Spleen (tissue), 11 donors: ENCODE measurements around the gene PLVAP. TPM values are rescaled to one million over a fixed set of nuclear protein-coding genes. Genes with fewer than 3 reads are reported as not detected.

ENCODE experiments used
- DNase-seq: peaks from one replicate; pipeline ENCODE4 v3.0.0-alpha.2; 2020
- H3K27ac ChIP-seq, 8 donors: fragments of 200-600 bp; sonication (generic) in 7 of 8; 1 replicate in 4 of 8; 2 replicates in 4 of 8; pipeline versions ENCODE4 v1.5.0 to v1.8.0; 2016 to 2021; ENCODE audit warnings: inconsistent platforms in 4 of 8, mild to moderate bottlenecking in 4 of 8, moderate library complexity in 1 of 8
- H3K27me3 ChIP-seq, 7 donors: fragments of 200-600 bp; sonication (generic) in 6 of 7; replicated peaks in 1 of 7; 1 replicate in 4 of 7; 2 replicates in 3 of 7; pipeline versions ENCODE4 v1.5.0 to v1.8.0; 2016 to 2021; ENCODE audit warnings: inconsistent platforms in 3 of 7, mild to moderate bottlenecking in 1 of 7
- H3K36me3 ChIP-seq, 6 donors: fragments of 200-600 bp; sonication (generic) in 5 of 6; 1 replicate in 4 of 6; 2 replicates in 2 of 6; pipeline versions ENCODE4 v1.5.0 to v1.8.0; 2016 to 2021; ENCODE audit warnings: inconsistent platforms in 2 of 6
- H3K4me1 ChIP-seq, 6 donors: fragments of 200-600 bp; sonication (generic) in 5 of 6; 1 replicate in 3 of 6; 2 replicates in 3 of 6; pipeline versions ENCODE4 v1.5.0 to v1.8.0; 2016 to 2021; ENCODE audit warnings: inconsistent platforms in 3 of 6
- H3K4me3 ChIP-seq, 8 donors: fragments of 200-600 bp; sonication (generic) in 7 of 8; 1 replicate in 4 of 8; 2 replicates in 4 of 8; pipeline versions ENCODE4 v1.5.0 to v1.8.0; 2016 to 2021; ENCODE audit warnings: inconsistent platforms in 4 of 8, mild to moderate bottlenecking in 4 of 8, moderate library complexity in 2 of 8
- H3K9me3 ChIP-seq, 8 donors: fragments of 200-600 bp; sonication (generic) in 7 of 8; 1 replicate in 4 of 8; 2 replicates in 4 of 8; pipeline versions ENCODE4 v1.5.0 to v1.8.0; 2016 to 2021; ENCODE audit warnings: inconsistent platforms in 4 of 8
- CTCF ChIP-seq, 11 experiments: fragments of 200-600 bp in 7 of 11; fragments of 450-650 bp in 4 of 11; sonication (generic) in 4 of 11; IDR thresholded peaks in 8 of 11; conservative IDR thresholded peaks in 3 of 11; 1 replicate in 7 of 11; 2 replicates in 4 of 11; pipeline versions ENCODE4 v1.4.0 to v1.8.0; 2016 to 2021; ENCODE audit warnings: antibody characterized with exemption in 11 of 11, inconsistent platforms in 4 of 11, mild to moderate bottlenecking in 1 of 11
- POLR2A ChIP-seq, 3 donors: fragments of 450-650 bp; IDR thresholded peaks; one replicate each; pipeline ENCODE4 v1.5.1; 2017; ENCODE audit warnings: antibody characterized with exemption in 3 of 3, mild to moderate bottlenecking in 1 of 3
- POLR2AphosphoS5 ChIP-seq, 3 donors: sonication (generic); formaldehyde crosslinking; IDR thresholded peaks; one replicate each; pipeline ENCODE4 v1.5.1; 2017; ENCODE audit warnings: antibody characterized with exemption in 3 of 3
- WGBS, 5 donors: extraction: QIAGEN DNeasy Blood & Tissue Kit in 3 of 5; methylation state at CpG; one replicate each; pipeline versions ENCODE4 v1.1.5 to v1.1.7; 2013 to 2018; 5-methylcytosine and 5-hydroxymethylcytosine counted together
- intact Hi-C: fragments of 100-400 bp; cut with DNase I; formaldehyde crosslinking; loops from one replicate; pipeline ENCODE4 v1.15.0; 2023; ENCODE audit warnings: low total_unique reads
- polyA plus RNA-seq, 3 donors: library from polyadenylated mRNA; stranded (reverse); fragments of 200-250 nt; gene quantifications; one replicate each; pipeline ENCODE4 v1.2.1, GENCODE V29; 2013
- total RNA-seq, 7 donors: library from RNA; depleted of rRNA in 3 of 7; stranded (reverse); fragments of >200 nt in 3 of 7; fragmentation: NEBNext Ultra II Directional in 4 of 7; extraction: Animal tissue kit (Norgen Biotek cat#: 25700) in 4 of 7; gene quantifications; one replicate each; pipeline versions ENCODE4 v1.1.0 to v1.2.1, GENCODE V29; 2016 to 2021
- donor health status: healthy with polysubstance abuse.
- donor health status: DM: no; HTN: no; CAD: no; lungs with moderate emphysema.
- donor health status: DM: no; HTN: no; CAD: no.
- donor health status: Bipolar disorder and iron deficiency.
- donor health status: healthy.
- donor health status: DM: no; HTN: no; CAD: no.
- donor health status: DM: yes; HTN: yes; CAD: no.

Gene PLVAP
- total and polyA plus RNA-seq, 10 donors = 26.6 to 555 (median 266) TPM

DNA sequence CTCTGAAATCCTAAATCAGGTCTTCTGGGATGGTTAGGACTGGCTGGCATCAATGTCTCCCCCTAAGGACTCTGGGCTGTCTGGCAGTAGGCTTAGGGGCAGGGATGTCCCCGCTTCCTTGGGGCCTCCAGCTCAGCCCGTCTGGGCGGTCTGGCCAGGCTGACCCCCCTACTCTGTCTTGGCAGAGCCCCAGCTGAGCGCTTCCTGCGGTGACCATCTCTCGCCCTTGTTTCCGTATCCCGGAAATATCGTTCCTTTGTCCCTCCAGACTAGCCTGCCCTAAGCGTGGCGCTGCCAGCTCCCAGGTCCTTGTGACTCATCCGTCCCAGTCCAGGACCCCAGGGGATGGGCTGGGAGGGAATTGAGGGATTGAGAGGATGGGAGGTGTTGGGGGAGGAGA, 28.4 kb downstream of the PLVAP start:
- H3K27me3 ChIP-seq = peaks cover 0 to 61% (median 3%) of the 10 kb centered on the region in 7 donors
- no peaks in the 10 kb centered on the region for H3K9me3 ChIP-seq
- 2 to 12% (median 9%) methylated on average over 12 of the region's 12 CpGs for WGBS, 5 donors
- H3K36me3 ChIP-seq = peaks cover 0 to 14% (median 0%) of the 10 kb centered on the region in 6 donors
- intact Hi-C loops = loop anchor here (5.0 kb wide), 1 partner anchor 39 kb away; no protein-coding TSS in a partner anchor
- peaks cover 13 to 77% (median 59%) of the 10 kb centered on the region in 6 donors for H3K4me1 ChIP-seq
- H3K4me3 ChIP-seq = no peak overlapping the region
- peak; percentile 85 for DNase-seq
- TF ChIP-seq CTCF (IDR thresholded peaks at IDR 0.05 in 8 of 11, conservative IDR thresholded peaks at IDR 0.05 in 3 of 11) = no peak
- TF ChIP-seq POLR2AphosphoS5 (IDR thresholded peaks at IDR 0.05) = peak; percentile 81 to 91 (median 88)
- TF ChIP-seq POLR2A (IDR thresholded peaks at IDR 0.05) = no peak
- H3K27ac ChIP-seq = peak overlapping the region; percentile 35 to 75 (median 56)

GRCh38 chr19:17347877-17348276, 29.3 kb downstream of the PLVAP start:
- DNase-seq = no peak
- Histone ChIP-seq H3K27ac (peak overlapping the region; percentile 23 to 75 (median 55)), H3K27me3 (peaks cover 0 to 56% (median 3%) of the 10 kb centered on the region in 7 donors), H3K4me3 (no peak overlapping the region), H3K9me3 (no peaks in the 10 kb centered on the region), H3K36me3 (peaks cover 0 to 14% (median 0%) of the 10 kb centered on the region in 6 donors), H3K4me1 (peaks cover 13 to 68% (median 53%) of the 10 kb centered on the region in 6 donors)
- intact Hi-C loops = loop anchor here (5.0 kb wide), 1 partner anchor 39 kb away; no protein-coding TSS in a partner anchor
- TF ChIP-seq POLR2A (IDR thresholded peaks at IDR 0.05) (no peak), POLR2AphosphoS5 (IDR thresholded peaks at IDR 0.05) (no peak), CTCF (IDR thresholded peaks at IDR 0.05 in 8 of 11, conservative IDR thresholded peaks at IDR 0.05 in 3 of 11) (no peak)
- 42 to 70% (median 60%) methylated on average over 2 of the region's 2 CpGs for WGBS, 5 donors

GRCh38 chr19:17347361-17347760, 29.8 kb downstream of the PLVAP start:
- Histone ChIP-seq H3K36me3 (peaks cover 0 to 11% (median 0%) of the 10 kb centered on the region in 6 donors), H3K4me1 (peaks cover 13 to 63% (median 48%) of the 10 kb centered on the region in 6 donors), H3K9me3 (no peaks in the 10 kb centered on the region), H3K27me3 (peaks cover 0 to 52% (median 3%) of the 10 kb centered on the region in 7 donors), H3K4me3 (no peak overlapping the region), H3K27ac (peak overlapping the region; percentile 23 to 75 (median 55))
- TF ChIP-seq CTCF (IDR thresholded peaks at IDR 0.05 in 8 of 11, conservative IDR thresholded peaks at IDR 0.05 in 3 of 11) (no peak), POLR2AphosphoS5 (IDR thresholded peaks at IDR 0.05) (peak in 2 of 3 donors; percentile 40 to 49)
- no peak for DNase-seq
- intact Hi-C loops = loop anchor here (5.0 kb wide), 1 partner anchor 40 kb away; no protein-coding TSS in a partner anchor
- WGBS, 5 donors = 10 to 19% (median 13%) methylated on average over 6 of the region's 6 CpGs

- peak; percentile 36 to 66 (median 61) for TF ChIP-seq POLR2AphosphoS5 (IDR thresholded peaks at IDR 0.05)
- no peak for TF ChIP-seq POLR2A (IDR thresholded peaks at IDR 0.05)
- TF ChIP-seq CTCF (IDR thresholded peaks at IDR 0.05 in 8 of 11, conservative IDR thresholded peaks at IDR 0.05 in 3 of 11) = peak; percentile 88 to 98 (median 95)
- Histone ChIP-seq H3K4me3 (no peak overlapping the region), H3K27me3 (peaks cover 0 to 42% (median 3%) of the 10 kb centered on the region in 7 donors), H3K27ac (peak overlapping the region in 6 of 8 donors; percentile 48 to 75 (median 64)), H3K36me3 (peaks cover 0 to 10% (median 7%) of the 10 kb centered on the region in 6 donors), H3K9me3 (no peaks in the 10 kb centered on the region), H3K4me1 (peaks cover 9 to 52% (median 40%) of the 10 kb centered on the region in 6 donors)
- intact Hi-C loops = loop anchor here (5.0 kb wide), 1 partner anchor 41 kb away; no protein-coding TSS in a partner anchor
- WGBS, 5 donors = 13 to 17% (median 16%) methylated on average over 24 of the region's 24 CpGs
- peak; percentile 93 for DNase-seq
Observed at GRCh38 chr19:17346109-17346671, 31.0 kb downstream of the PLVAP start.
